Hepatocyte (in vitro differentiated cells): Measurements from ENCODE around the gene CCSER2.

Experiments
- CTCF ChIP-seq: fragments of 200-600 bp; sonication (generic); IDR thresholded peaks from 2 replicates; pipeline ENCODE4 v1.5.1; 2016; ENCODE audit warnings: antibody characterized with exemption, mild to moderate bottlenecking; ENCODE audit not compliant: poor library complexity
- EZH2 ChIP-seq: fragments of 200-600 bp; sonication (generic); IDR thresholded peaks from 2 replicates; pipeline ENCODE4 v1.6.1; 2016; ENCODE audit warnings: antibody characterized with exemption, mild to moderate bottlenecking, borderline replicate concordance
- EZH2phosphoT487 ChIP-seq: fragments of 200-600 bp; sonication (generic); IDR thresholded peaks from one replicate; pipeline ENCODE4 v1.6.1; 2018; ENCODE audit warnings: antibody characterized with exemption, mild to moderate bottlenecking, low read depth, moderate library complexity; ENCODE audit not compliant: unreplicated experiment, severe bottlenecking

GRCh38 chr10:84494849-84495180 is 166.4 kb downstream of the CCSER2 start:
- TF ChIP-seq CTCF = no peak
- no peak for TF ChIP-seq EZH2phosphoT487
- TF ChIP-seq EZH2 = no peak
